ENCODE results near the gene HLA-G.

DNA sequence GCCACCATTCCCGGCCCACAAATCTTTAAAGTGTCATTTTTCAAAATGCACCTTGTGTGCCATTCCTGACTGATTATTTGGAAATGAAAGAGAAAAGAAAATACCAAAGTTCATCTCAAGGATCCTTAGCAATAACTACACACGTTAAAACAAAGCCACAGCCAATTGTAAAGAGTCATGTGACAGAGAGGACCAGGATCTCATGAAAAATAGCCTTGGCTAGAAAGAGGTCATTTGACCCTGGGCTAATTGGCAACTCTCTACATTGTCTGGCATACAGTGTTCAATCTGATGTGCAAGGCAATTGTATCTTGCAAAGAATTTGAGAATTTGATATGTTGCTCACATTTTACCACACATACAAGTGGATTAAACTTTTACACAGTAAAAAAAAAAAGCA lies 31.6 kb upstream of the HLA-G start:
- no peak for TF ChIP-seq POLR2A (IDR thresholded peaks at IDR 0.05; ENCODE audit: low read length)
- TF ChIP-seq GATA1 (IDR thresholded peaks at IDR 0.05; ENCODE audit: low read depth, low read length), result no peak
